ENCODE results near the gene BSG.

BSG gene

DNA sequence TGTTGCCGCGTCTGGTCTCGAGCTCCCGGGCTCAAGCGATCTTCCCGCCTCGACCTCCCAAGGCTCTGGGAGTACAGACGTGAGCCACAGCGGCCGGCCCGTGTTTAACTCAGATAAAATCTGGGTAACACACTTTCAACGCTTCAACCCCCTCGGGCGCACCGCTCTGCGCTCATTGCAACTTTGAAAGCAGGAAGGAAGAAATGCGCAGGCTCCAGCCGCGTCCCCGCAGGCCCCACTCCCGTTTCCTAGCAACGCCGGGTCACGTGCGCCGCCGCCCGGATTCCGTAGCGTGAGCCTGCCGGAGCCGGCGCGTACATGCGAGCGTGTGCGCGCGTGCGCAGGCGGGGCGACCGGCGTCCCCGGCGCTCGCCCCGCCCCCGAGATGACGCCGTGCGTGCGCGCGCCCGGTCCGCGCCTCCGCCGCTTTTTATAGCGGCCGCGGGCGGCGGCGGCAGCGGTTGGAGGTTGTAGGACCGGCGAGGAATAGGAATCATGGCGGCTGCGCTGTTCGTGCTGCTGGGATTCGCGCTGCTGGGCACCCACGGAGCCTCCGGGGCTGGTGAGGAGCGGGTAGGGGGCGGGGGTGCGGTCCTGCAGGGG lies at the start of gene BSG:
Gene BSG, plus strand, starts transcription at position 457 of the 603 bp plus-strand sequence. Its CDS starts 39 bp downstream, at position 496.
- CTCF ChIA-PET = interaction anchor here (0.9 kb wide), 1 partner anchor 62 kb away, joined by 3 read pairs; no protein-coding TSS in a partner anchor
- peaks cover 7% of the 10 kb centered on the region for H3K4me1 ChIP-seq (ENCODE audit: control insufficient read depth, insufficient read depth, low read length)
- POLR2A ChIA-PET = interaction anchor here (0.6 to 2.2 kb wide), 7 partner anchors 10 to 346 kb away, joined by 3 to 17 read pairs (median 3); partner anchors contain the start of gene CDC34
- H3K9me3 ChIP-seq (ENCODE audit: control insufficient read depth, insufficient read depth, low read depth, low read length) = no peaks in the 10 kb centered on the region
- H3K27ac ChIP-seq (ENCODE audit: extremely low read depth, low read depth, low read length) = peak within 1 kb of the TSS; percentile 91
- H3K36me3 ChIP-seq (ENCODE audit: control insufficient read depth in 2 of 2, insufficient read depth in 1 of 2, low read length in 2 of 2) = peaks cover 0 to 11% of the 10 kb centered on the region in 2 experiments; a peak in 2 of 3 replicates
- peak within 1 kb of the TSS; percentile 92 for H3K4me3 ChIP-seq (ENCODE audit: low read depth, low read length)
- TF ChIP-seq, protein P1, sequence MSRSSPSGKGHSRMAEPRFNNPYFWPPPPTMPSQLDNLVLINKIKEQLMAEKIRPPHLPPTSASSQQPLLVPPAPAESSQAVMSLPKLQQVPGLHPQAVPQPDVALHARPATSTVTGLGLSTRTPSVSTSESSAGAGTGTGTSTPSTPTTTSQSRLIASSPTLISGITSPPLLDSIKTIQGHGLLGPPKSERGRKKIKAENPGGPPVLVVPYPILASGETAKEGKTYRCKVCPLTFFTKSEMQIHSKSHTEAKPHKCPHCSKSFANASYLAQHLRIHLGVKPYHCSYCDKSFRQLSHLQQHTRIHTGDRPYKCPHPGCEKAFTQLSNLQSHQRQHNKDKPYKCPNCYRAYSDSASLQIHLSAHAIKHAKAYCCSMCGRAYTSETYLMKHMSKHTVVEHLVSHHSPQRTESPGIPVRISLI (tag by site-specific recombination; IDR thresholded peaks at IDR 0.05) = no peak
- TF ChIP-seq, protein P2, sequence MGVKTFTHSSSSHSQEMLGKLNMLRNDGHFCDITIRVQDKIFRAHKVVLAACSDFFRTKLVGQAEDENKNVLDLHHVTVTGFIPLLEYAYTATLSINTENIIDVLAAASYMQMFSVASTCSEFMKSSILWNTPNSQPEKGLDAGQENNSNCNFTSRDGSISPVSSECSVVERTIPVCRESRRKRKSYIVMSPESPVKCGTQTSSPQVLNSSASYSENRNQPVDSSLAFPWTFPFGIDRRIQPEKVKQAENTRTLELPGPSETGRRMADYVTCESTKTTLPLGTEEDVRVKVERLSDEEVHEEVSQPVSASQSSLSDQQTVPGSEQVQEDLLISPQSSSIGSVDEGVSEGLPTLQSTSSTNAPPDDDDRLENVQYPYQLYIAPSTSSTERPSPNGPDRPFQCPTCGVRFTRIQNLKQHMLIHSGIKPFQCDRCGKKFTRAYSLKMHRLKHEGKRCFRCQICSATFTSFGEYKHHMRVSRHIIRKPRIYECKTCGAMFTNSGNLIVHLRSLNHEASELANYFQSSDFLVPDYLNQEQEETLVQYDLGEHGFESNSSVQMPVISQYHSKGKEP (tag by site-specific recombination; IDR thresholded peaks at IDR 0.05) = 0 out of 2 replicates have a peak, but pooled peaks have one; percentile 41
- TF ChIP-seq ZNF624 (tag by site-specific recombination; IDR thresholded peaks at IDR 0.05) (no peak), ZFP69B (tag by site-specific recombination; IDR thresholded peaks at IDR 0.05) (no peak), ZNF777 (tag by site-specific recombination; IDR thresholded peaks at IDR 0.05; ENCODE audit: borderline replicate concordance) (no peak), ZNF184 (tag by site-specific recombination; IDR thresholded peaks at IDR 0.05) (no peak), ZNF561 (tag by site-specific recombination; IDR thresholded peaks at IDR 0.05; ENCODE audit: borderline replicate concordance) (peak; percentile 41; the same call in 1 of the 2 replicates), ZBTB8A (tag by site-specific recombination; IDR thresholded peaks at IDR 0.05) (peak; percentile 45; the same call in 1 of the 2 replicates), ZNF776 (tag by site-specific recombination; IDR thresholded peaks at IDR 0.05; ENCODE audit: borderline replicate concordance) (no peak), ZBTB17 (tag by site-specific recombination; IDR thresholded peaks at IDR 0.05) (peak; percentile 68; the same call in 1 of the 2 replicates), YY1 (tag by site-specific recombination; IDR thresholded peaks at IDR 0.05) (peak; percentile 60), WT1 (tag by site-specific recombination; IDR thresholded peaks at IDR 0.05) (0 out of 2 replicates have a peak, but pooled peaks have one; percentile 49), ZNF544 (tag by site-specific recombination; IDR thresholded peaks at IDR 0.05) (no peak), SETDB1 (IDR thresholded peaks at IDR 0.05; ENCODE audit: insufficient read length, low read length) (no peak), ZNF701 (tag by site-specific recombination; IDR thresholded peaks at IDR 0.05) (no peak)
- TF ChIP-seq, protein P3, sequence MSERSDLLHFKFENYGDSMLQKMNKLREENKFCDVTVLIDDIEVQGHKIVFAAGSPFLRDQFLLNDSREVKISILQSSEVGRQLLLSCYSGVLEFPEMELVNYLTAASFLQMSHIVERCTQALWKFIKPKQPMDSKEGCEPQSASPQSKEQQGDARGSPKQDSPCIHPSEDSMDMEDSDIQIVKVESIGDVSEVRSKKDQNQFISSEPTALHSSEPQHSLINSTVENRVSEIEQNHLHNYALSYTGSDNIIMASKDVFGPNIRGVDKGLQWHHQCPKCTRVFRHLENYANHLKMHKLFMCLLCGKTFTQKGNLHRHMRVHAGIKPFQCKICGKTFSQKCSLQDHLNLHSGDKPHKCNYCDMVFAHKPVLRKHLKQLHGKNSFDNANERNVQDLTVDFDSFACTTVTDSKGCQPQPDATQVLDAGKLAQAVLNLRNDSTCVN (tag by site-specific recombination; optimal IDR thresholded peaks at IDR 0.05) = peak; percentile 81
- TF ChIP-seq, protein P4, sequence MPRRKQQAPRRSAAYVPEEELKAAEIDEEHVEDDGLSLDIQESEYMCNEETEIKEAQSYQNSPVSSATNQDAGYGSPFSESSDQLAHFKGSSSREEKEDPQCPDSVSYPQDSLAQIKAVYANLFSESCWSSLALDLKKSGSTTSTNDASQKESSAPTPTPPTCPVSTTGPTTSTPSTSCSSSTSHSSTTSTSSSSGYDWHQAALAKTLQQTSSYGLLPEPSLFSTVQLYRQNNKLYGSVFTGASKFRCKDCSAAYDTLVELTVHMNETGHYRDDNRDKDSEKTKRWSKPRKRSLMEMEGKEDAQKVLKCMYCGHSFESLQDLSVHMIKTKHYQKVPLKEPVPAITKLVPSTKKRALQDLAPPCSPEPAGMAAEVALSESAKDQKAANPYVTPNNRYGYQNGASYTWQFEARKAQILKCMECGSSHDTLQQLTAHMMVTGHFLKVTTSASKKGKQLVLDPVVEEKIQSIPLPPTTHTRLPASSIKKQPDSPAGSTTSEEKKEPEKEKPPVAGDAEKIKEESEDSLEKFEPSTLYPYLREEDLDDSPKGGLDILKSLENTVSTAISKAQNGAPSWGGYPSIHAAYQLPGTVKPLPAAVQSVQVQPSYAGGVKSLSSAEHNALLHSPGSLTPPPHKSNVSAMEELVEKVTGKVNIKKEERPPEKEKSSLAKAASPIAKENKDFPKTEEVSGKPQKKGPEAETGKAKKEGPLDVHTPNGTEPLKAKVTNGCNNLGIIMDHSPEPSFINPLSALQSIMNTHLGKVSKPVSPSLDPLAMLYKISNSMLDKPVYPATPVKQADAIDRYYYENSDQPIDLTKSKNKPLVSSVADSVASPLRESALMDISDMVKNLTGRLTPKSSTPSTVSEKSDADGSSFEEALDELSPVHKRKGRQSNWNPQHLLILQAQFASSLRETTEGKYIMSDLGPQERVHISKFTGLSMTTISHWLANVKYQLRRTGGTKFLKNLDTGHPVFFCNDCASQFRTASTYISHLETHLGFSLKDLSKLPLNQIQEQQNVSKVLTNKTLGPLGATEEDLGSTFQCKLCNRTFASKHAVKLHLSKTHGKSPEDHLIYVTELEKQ (tag by site-specific recombination; IDR thresholded peaks at IDR 0.05; ENCODE audit: borderline replicate concordance) = no peak
- TF ChIP-seq, protein P5, sequence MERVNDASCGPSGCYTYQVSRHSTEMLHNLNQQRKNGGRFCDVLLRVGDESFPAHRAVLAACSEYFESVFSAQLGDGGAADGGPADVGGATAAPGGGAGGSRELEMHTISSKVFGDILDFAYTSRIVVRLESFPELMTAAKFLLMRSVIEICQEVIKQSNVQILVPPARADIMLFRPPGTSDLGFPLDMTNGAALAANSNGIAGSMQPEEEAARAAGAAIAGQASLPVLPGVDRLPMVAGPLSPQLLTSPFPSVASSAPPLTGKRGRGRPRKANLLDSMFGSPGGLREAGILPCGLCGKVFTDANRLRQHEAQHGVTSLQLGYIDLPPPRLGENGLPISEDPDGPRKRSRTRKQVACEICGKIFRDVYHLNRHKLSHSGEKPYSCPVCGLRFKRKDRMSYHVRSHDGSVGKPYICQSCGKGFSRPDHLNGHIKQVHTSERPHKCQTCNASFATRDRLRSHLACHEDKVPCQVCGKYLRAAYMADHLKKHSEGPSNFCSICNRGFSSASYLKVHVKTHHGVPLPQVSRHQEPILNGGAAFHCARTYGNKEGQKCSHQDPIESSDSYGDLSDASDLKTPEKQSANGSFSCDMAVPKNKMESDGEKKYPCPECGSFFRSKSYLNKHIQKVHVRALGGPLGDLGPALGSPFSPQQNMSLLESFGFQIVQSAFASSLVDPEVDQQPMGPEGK (tag by site-specific recombination; IDR thresholded peaks at IDR 0.05) = peak; percentile 31; the same call in 1 of the 2 replicates
- TF ChIP-seq, protein P6, sequence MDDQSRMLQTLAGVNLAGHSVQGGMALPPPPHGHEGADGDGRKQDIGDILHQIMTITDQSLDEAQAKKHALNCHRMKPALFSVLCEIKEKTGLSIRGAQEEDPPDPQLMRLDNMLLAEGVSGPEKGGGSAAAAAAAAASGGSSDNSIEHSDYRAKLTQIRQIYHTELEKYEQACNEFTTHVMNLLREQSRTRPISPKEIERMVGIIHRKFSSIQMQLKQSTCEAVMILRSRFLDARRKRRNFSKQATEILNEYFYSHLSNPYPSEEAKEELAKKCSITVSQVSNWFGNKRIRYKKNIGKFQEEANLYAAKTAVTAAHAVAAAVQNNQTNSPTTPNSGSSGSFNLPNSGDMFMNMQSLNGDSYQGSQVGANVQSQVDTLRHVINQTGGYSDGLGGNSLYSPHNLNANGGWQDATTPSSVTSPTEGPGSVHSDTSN (CRISPR knock-in tag; IDR thresholded peaks at IDR 0.05) = no peak
- TF ChIP-seq, protein P7, sequence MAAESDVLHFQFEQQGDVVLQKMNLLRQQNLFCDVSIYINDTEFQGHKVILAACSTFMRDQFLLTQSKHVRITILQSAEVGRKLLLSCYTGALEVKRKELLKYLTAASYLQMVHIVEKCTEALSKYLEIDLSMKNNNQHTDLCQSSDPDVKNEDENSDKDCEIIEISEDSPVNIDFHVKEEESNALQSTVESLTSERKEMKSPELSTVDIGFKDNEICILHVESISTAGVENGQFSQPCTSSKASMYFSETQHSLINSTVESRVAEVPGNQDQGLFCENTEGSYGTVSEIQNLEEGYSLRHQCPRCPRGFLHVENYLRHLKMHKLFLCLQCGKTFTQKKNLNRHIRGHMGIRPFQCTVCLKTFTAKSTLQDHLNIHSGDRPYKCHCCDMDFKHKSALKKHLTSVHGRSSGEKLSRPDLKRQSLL (tag by site-specific recombination; IDR thresholded peaks at IDR 0.05) = peak; percentile 71; the same call in 1 of the 2 replicates
